Activated T-helper 1 cell treated with anti-CD3 and anti-CD28 coated beads, Interleukin-2, amount 50 U/mL, for 16 hours (primary cell): ENCODE results near the gene OR2S2.
"Not testable (repeated sequence)": the region's sequence is repeated elsewhere in the genome, so short reads cannot be mapped to it uniquely, and the experiment has no call there.

Experiments used
- DNase-seq, 2 donors: peaks; one replicate each; pipeline ENCODE4 v3.0.0-alpha.2; 2020; ENCODE audit warnings: low read depth in 1 of 2, low spot score in 1 of 2

OR2S2 gene

GRCh38 chr9:35958104-35958837, at the start of gene OR2S2:
TSS of gene OR2S2 (minus strand) at chr9:35958154. CDS start at chr9:35958098, 56 bp downstream.
- no peak for DNase-seq

GRCh38 chr9:36007316-36007708, 49.4 kb upstream of the OR2S2 start:
- no peak for DNase-seq

GRCh38 chr9:36006549-36007315, 48.8 kb upstream of the OR2S2 start:
- no peak for DNase-seq

GRCh38 chr9:36005891-36006290, 47.9 kb upstream of the OR2S2 start:
- DNase-seq = no peak

GRCh38 chr9:35998333-35998732, 40.4 kb upstream of the OR2S2 start:
- DNase-seq = no peak

GRCh38 chr9:35997016-35997415, 39.1 kb upstream of the OR2S2 start:
- not testable (repeated sequence) for DNase-seq

- no peak for DNase-seq
Observed at GRCh38 chr9:35996358-35996970, 38.5 kb upstream of the OR2S2 start.

- DNase-seq = no peak
Observed at GRCh38 chr9:35994959-35995358, 37.0 kb upstream of the OR2S2 start.

GRCh38 chr9:35993976-35994720, 36.2 kb upstream of the OR2S2 start:
- DNase-seq = no peak

- DNase-seq = not testable (repeated sequence)
Observed at GRCh38 chr9:35993136-35993535, 35.2 kb upstream of the OR2S2 start.

- DNase-seq = no peak
Observed at GRCh38 chr9:35990155-35990554, 32.2 kb upstream of the OR2S2 start.

GRCh38 chr9:35984021-35984420, 26.1 kb upstream of the OR2S2 start:
- DNase-seq = no peak

- DNase-seq = no peak
Observed at GRCh38 chr9:35981699-35982098, 23.7 kb upstream of the OR2S2 start.

GRCh38 chr9:35980289-35981011, 22.5 kb upstream of the OR2S2 start:
- no peak for DNase-seq

GRCh38 chr9:35978792-35979191, 20.8 kb upstream of the OR2S2 start:
- DNase-seq = no peak

- DNase-seq = no peak
Observed at GRCh38 chr9:35976726-35977125, 18.8 kb upstream of the OR2S2 start.

- DNase-seq = no peak
Observed at GRCh38 chr9:35974800-35975199, 16.8 kb upstream of the OR2S2 start.

- no peak for DNase-seq
Observed at GRCh38 chr9:35972093-35972492, 14.1 kb upstream of the OR2S2 start.

GRCh38 chr9:35967042-35967441, 9.1 kb upstream of the OR2S2 start:
- DNase-seq = no peak

- no peak for DNase-seq
Observed at GRCh38 chr9:35966433-35966832, 8.5 kb upstream of the OR2S2 start.

- no peak for DNase-seq
Observed at GRCh38 chr9:35965011-35965410, 7.1 kb upstream of the OR2S2 start.
